Measurements from ENCODE around the gene PLPP3.

DNA sequence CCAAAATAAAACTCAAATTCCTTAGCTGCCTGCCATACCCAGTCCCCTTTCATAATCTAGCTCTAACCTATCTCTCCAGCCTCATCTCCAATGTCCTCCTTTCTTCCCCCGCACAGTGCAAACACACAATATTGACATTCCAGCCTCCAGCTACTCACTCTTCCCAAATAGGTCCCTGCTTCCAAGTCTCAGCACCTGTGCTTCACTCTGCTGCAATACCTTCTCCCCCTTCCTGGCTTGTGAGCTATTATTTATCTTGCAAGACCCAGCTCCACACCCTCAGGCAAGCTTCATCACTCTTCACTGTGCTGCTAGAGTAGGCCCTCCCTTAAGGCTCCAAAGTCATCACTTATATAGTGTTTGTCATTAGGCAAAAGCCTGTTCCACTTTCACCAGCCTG, 9.7 kb downstream of the PLPP3 start:
- TF ChIP-seq POLR2A (IDR thresholded peaks at IDR 0.05; ENCODE audit: low read depth): no peak
- TF ChIP-seq, protein P1, sequence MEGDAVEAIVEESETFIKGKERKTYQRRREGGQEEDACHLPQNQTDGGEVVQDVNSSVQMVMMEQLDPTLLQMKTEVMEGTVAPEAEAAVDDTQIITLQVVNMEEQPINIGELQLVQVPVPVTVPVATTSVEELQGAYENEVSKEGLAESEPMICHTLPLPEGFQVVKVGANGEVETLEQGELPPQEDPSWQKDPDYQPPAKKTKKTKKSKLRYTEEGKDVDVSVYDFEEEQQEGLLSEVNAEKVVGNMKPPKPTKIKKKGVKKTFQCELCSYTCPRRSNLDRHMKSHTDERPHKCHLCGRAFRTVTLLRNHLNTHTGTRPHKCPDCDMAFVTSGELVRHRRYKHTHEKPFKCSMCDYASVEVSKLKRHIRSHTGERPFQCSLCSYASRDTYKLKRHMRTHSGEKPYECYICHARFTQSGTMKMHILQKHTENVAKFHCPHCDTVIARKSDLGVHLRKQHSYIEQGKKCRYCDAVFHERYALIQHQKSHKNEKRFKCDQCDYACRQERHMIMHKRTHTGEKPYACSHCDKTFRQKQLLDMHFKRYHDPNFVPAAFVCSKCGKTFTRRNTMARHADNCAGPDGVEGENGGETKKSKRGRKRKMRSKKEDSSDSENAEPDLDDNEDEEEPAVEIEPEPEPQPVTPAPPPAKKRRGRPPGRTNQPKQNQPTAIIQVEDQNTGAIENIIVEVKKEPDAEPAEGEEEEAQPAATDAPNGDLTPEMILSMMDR (IDR thresholded peaks at IDR 0.05): no peak
- TF ChIP-seq POLR2AphosphoS5 (IDR thresholded peaks at IDR 0.05): no peak
- no peak for TF ChIP-seq EP300 (IDR thresholded peaks at IDR 0.05)
